Bronchial epithelial cell (primary cell): ENCODE results near the gene LINC00305. TPM values are rescaled to one million over a fixed set of nuclear protein-coding genes. Genes with fewer than 3 reads are reported as not detected.

Experiments used
- DNase-seq: peaks from one replicate; pipeline ENCODE4 v3.0.0-alpha.2; 2010; ENCODE audit warnings: low read depth
- FAIRE-seq: peaks from 2 replicates; lab custom pipeline; 2011; peaks lifted over from hg19 to GRCh38; lab: Jason Lieb, UNC
- H3K27me3 ChIP-seq: 2 replicates; pipeline ENCODE4 v1.5.1; 2011; ENCODE audit warnings: low read length; ENCODE audit not compliant: control insufficient read depth, insufficient read depth
- H3K36me3 ChIP-seq: 2 replicates; pipeline ENCODE4 v1.5.1; 2011; ENCODE audit warnings: low read length; ENCODE audit not compliant: control insufficient read depth, insufficient read depth
- H3K4me3 ChIP-seq: 2 replicates; pipeline ENCODE4 v1.5.1; 2011; ENCODE audit warnings: mild to moderate bottlenecking, low read depth, low read length, control low read depth
- CTCF ChIP-seq: IDR thresholded peaks from 2 replicates; pipeline ENCODE4 v1.5.1; 2011; ENCODE audit warnings: mild to moderate bottlenecking, moderate library complexity, low read length, control low read depth, inconsistent platforms; ENCODE audit not compliant: insufficient read depth, severe bottlenecking
- total RNA-seq: library from RNA; depleted of rRNA; stranded (reverse); fragments of >200 nt; gene quantifications from 2 replicates; pipeline ENCODE4 v1.2.1, GENCODE V29; 2014

The LINC00305 gene
- total RNA-seq, 1 donor from 2014 or later = not detected

- no peak for FAIRE-seq
- Histone ChIP-seq H3K36me3 (no peaks in the 10 kb centered on the region), H3K4me3 (no peak overlapping the region), H3K27me3 (no peaks in the 10 kb centered on the region)
- DNase-seq = peak; percentile 44
- TF ChIP-seq CTCF = peak; percentile 23
Measured at GRCh38 chr18:64037812-64038414, 111.0 kb downstream of the LINC00305 start.

- no peak for TF ChIP-seq CTCF
Measured at GRCh38 chr18:64032312-64032711, 116.6 kb downstream of the LINC00305 start.

GRCh38 chr18:64031411-64031810 is 117.5 kb downstream of the LINC00305 start:
- DNase-seq (no peak), FAIRE-seq (no peak)
- no peaks in the 10 kb centered on the region for H3K27me3 ChIP-seq
- H3K4me3 ChIP-seq = no peak overlapping the region
- H3K36me3 ChIP-seq = no peaks in the 10 kb centered on the region
- no peak for TF ChIP-seq CTCF

More at GRCh38 chr18:64032312-64032711, 116.6 kb downstream of the LINC00305 start:
- FAIRE-seq (no peak), DNase-seq (no peak)
- Histone ChIP-seq H3K4me3 (no peak overlapping the region), H3K27me3 (no peaks in the 10 kb centered on the region), H3K36me3 (no peaks in the 10 kb centered on the region)

Other genes starting within 250 kb of the LINC00305 start
- gene SERPINB10, start 241.1 kb downstream of the LINC00305 start, total RNA-seq = under 0.01 and 0.79 TPM in 2 replicates
- 0.13 and 0.26 TPM in 2 replicates for gene HMSD, start 199.8 kb downstream of the LINC00305 start, total RNA-seq
- gene SERPINB8, start 179.0 kb downstream of the LINC00305 start, total RNA-seq = 27.9 and 64.8 TPM in 2 replicates